ENCODE measurements around the gene ARHGDIA.
"Not testable (repeated sequence)": the region's sequence is repeated elsewhere in the genome, so short reads cannot be mapped to it uniquely, and the experiment has no call there.

The ARHGDIA gene

GRCh38 chr17:81842378-81842724 is 28.8 kb downstream of the ARHGDIA start:
- in situ Hi-C loops (cut with HindIII; ENCODE audit: low sequenced_read_pairs), result no loop called here
- DNase-seq (ENCODE audit: low read depth), result no peak
- no peak for TF ChIP-seq CTCF (IDR thresholded peaks at IDR 0.05; ENCODE audit: low read depth, low read length, missing control alignments)
- H3K4me3 ChIP-seq (ENCODE audit: low read depth, low read length), result no peak overlapping the region

DNA sequence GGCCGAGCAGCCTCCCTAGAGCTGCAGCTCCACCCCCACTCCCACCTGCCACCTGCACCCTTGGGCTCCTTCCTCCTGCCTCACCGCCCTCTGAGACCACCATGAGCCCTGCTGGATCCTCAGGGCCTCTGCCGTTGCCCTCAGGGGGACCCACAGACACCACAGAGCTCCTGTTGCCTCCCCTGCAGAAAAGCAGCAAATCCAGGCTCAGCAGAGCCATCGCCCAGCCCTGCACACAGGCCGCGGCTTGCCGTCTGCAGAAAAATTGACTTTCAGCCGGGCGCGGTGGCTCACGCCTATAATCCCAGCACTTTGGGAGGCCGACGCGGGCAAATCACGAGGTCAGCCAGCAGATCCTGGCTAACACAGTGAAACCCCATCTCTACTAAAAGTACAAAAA is 29.3 kb downstream of the ARHGDIA start:
- in situ Hi-C loops (cut with HindIII; ENCODE audit: low sequenced_read_pairs), result no loop called here
- no peak for DNase-seq (ENCODE audit: low read depth)
- H3K4me3 ChIP-seq (ENCODE audit: low read depth, low read length), result no peak overlapping the region
- TF ChIP-seq CTCF (IDR thresholded peaks at IDR 0.05; ENCODE audit: low read depth, low read length, missing control alignments), result no peak

GRCh38 chr17:81840826-81841778 is 30.0 kb downstream of the ARHGDIA start:
- in situ Hi-C loops (cut with HindIII; ENCODE audit: low sequenced_read_pairs), result no loop called here
- no peak overlapping the region for H3K4me3 ChIP-seq (ENCODE audit: low read depth, low read length)
- no peak for DNase-seq (ENCODE audit: low read depth)
- no peak for TF ChIP-seq CTCF (IDR thresholded peaks at IDR 0.05; ENCODE audit: low read depth, low read length, missing control alignments)

DNA sequence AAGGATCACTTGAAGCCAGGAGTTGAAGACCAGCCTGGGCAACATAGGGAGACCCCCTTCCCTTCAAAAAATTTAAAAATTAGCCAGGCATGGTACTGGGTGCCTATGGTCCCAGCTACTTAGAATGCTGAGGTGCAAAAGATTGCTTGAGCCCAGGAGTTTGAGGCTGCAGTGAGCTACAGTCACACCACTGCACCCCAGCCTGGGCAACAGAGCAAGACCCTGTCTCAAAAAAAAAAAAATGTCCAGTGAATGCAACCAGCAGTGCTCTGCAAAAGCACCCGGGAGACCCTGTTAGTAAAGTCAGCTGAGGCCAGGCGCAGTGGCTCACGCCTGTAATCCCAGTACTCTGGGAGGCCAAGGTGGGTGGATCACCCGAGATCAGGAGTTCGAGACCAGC is 31.1 kb downstream of the ARHGDIA start:
- H3K4me3 ChIP-seq (ENCODE audit: low read depth, low read length); DNase-seq (ENCODE audit: low read depth); in situ Hi-C loops (cut with HindIII; ENCODE audit: low sequenced_read_pairs): not testable (repeated sequence)

DNA sequence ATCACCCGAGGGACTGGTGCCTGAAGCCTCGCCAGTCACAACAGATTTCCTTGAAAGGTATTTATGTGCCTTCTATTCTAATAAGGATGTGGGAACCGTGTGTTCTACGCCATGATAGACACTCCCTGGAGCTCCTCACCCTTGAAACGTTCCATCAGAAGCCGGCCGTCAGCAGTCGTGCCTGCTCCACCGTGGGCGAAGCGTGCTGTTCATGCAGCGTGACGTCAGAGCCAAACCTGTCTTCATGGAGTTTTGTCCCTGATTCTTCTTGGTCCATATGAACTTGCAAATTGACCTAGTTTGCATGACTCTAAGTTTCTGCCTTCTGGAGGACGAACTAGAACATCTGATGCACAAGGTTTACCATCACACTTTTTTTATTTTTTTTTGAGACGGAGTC is 31.8 kb downstream of the ARHGDIA start:
- TF ChIP-seq CTCF (IDR thresholded peaks at IDR 0.05; ENCODE audit: low read depth, low read length, missing control alignments), result no peak
- H3K4me3 ChIP-seq (ENCODE audit: low read depth, low read length), result no peak overlapping the region
- DNase-seq (ENCODE audit: low read depth), result no peak
- in situ Hi-C loops (cut with HindIII; ENCODE audit: low sequenced_read_pairs), result no loop called here

DNA sequence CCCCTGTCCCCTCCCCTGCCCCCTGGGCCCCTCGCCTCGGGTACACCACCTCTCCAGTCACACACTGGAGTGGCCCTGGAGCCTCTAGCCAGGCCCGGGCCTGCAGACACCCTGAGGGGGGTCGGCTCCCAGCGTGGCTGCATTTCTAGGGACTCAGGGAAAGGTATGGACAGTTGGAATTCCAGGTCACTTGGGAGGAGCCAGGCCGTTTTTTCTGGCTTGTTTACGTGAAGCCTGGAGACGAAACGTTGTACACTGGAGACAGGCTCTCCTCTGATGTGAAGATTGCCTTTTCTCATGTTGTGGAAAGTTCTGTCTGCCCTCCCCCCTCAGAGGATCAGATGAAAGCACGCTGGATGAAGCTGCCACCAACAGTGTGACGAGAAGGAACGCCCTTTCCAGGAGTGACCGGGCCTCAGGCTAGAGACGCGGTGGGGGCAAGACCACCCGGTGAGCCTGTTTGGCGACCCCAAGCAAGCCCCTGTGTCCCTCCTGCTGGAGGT is 32.3 kb downstream of the ARHGDIA start:
- TF ChIP-seq CTCF (IDR thresholded peaks at IDR 0.05; ENCODE audit: low read depth, low read length, missing control alignments), result no peak

DNA sequence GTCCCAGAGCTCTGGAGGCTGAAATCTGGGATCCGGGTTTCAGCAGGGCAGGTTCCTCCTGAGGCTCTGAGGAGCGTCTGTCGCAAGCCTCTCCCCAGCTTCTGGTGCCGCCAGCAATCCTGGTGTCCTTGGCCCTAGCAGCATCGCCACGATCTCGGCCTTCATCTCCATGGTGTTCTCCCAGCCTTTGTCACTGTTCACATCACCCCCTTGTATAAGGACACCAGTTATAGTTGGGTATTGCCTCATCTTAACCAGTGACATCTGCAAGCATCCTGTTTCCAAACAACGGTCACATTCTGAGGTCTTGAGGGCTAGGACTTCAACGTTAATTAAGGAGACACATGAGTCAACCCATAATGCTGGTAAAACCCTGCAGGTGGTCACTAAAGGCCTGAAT is 33.5 kb downstream of the ARHGDIA start:
- no peak overlapping the region for H3K4me3 ChIP-seq (ENCODE audit: low read depth, low read length)

More for the DNA sequence above, 32.3 kb downstream of the ARHGDIA start:
- H3K4me3 ChIP-seq (ENCODE audit: low read depth, low read length), result no peak overlapping the region
- in situ Hi-C loops (cut with HindIII; ENCODE audit: low sequenced_read_pairs), result no loop called here
- DNase-seq (ENCODE audit: low read depth), result no peak

More for the DNA sequence above, 33.5 kb downstream of the ARHGDIA start:
- no peak for TF ChIP-seq CTCF (IDR thresholded peaks at IDR 0.05; ENCODE audit: low read depth, low read length, missing control alignments)
- DNase-seq (ENCODE audit: low read depth), result no peak
- in situ Hi-C loops (cut with HindIII; ENCODE audit: low sequenced_read_pairs), result no loop called here
